ENCODE data around the gene CD274.

GRCh38 chr9:5408596-5408995 lies 41.7 kb upstream of the CD274 start:
- TF ChIP-seq CTCF (IDR thresholded peaks at IDR 0.05) (no peak), POLR2AphosphoS5 (IDR thresholded peaks at IDR 0.05) (no peak), POLR2A (IDR thresholded peaks at IDR 0.05) (no peak)
